Hepatocyte (in vitro differentiated cells): ENCODE measurements around the gene ACBD7. TPM values are rescaled to one million over a fixed set of nuclear protein-coding genes. Genes with fewer than 3 reads are reported as not detected.

Source experiments
- DNase-seq: peaks from one replicate; pipeline ENCODE4 v3.0.0-alpha.2; 2016; ENCODE audit warnings: low spot score
- H2AFZ ChIP-seq: fragments of 200-600 bp; sonication (generic); 2 replicates; pipeline ENCODE4 v1.6.0; 2016; ENCODE audit warnings: antibody characterized with exemption, mild to moderate bottlenecking
- H3K27ac ChIP-seq: fragments of 200-600 bp; sonication (generic); 2 replicates; pipeline ENCODE4 v1.5.1; 2016; ENCODE audit warnings: mild to moderate bottlenecking
- H3K27me3 ChIP-seq: fragments of 200-600 bp; sonication (generic); 2 replicates; pipeline ENCODE4 v1.6.1; 2016
- H3K36me3 ChIP-seq: fragments of 200-600 bp; sonication (generic); replicated peaks from 2 replicates; pipeline ENCODE4 v1.5.1; 2016; ENCODE audit warnings: low read depth; ENCODE audit not compliant: insufficient read depth
- H3K4me1 ChIP-seq: fragments of 200-600 bp; sonication (generic); 2 replicates; pipeline ENCODE4 v1.5.1; 2016; ENCODE audit warnings: mild to moderate bottlenecking, moderate library complexity; ENCODE audit not compliant: insufficient read depth
- H3K4me2 ChIP-seq: fragments of 200-600 bp; sonication (generic); 2 replicates; pipeline ENCODE4 v1.6.0; 2016
- H3K4me3 ChIP-seq: fragments of 200-600 bp; sonication (generic); 2 replicates; pipeline ENCODE4 v1.5.1; 2016; ENCODE audit warnings: mild to moderate bottlenecking
- H3K79me2 ChIP-seq: fragments of 200-600 bp; sonication (generic); 2 replicates; pipeline ENCODE4 v1.6.0; 2017; ENCODE audit warnings: mild to moderate bottlenecking
- H3K9me2 ChIP-seq: fragments of 200-600 bp; sonication (generic); replicated peaks from 2 replicates; pipeline ENCODE4 v1.6.0; 2017; ENCODE audit warnings: mild to moderate bottlenecking; ENCODE audit not compliant: insufficient read depth
- H3K9me3 ChIP-seq: fragments of 200-600 bp; sonication (generic); 2 replicates; pipeline ENCODE4 v1.5.1; 2016; ENCODE audit warnings: low read depth, mild to moderate bottlenecking
- H4K20me1 ChIP-seq: fragments of 200-600 bp; sonication (generic); 2 replicates; pipeline ENCODE4 v1.6.0; 2016; ENCODE audit warnings: mild to moderate bottlenecking; ENCODE audit not compliant: insufficient read depth, poor library complexity, severe bottlenecking
- CTCF ChIP-seq: fragments of 200-600 bp; sonication (generic); IDR thresholded peaks from 2 replicates; pipeline ENCODE4 v1.5.1; 2016; ENCODE audit warnings: antibody characterized with exemption, mild to moderate bottlenecking; ENCODE audit not compliant: poor library complexity
- EZH2 ChIP-seq: fragments of 200-600 bp; sonication (generic); IDR thresholded peaks from 2 replicates; pipeline ENCODE4 v1.6.1; 2016; ENCODE audit warnings: antibody characterized with exemption, mild to moderate bottlenecking, borderline replicate concordance
- EZH2phosphoT487 ChIP-seq: fragments of 200-600 bp; sonication (generic); IDR thresholded peaks from one replicate; pipeline ENCODE4 v1.6.1; 2018; ENCODE audit warnings: antibody characterized with exemption, mild to moderate bottlenecking, low read depth, moderate library complexity; ENCODE audit not compliant: unreplicated experiment, severe bottlenecking
- WGBS: methylation state at CpG from one replicate; pipeline ENCODE4 v1.1.6; 2016; ENCODE audit warnings: low lambda C conversion rate; ENCODE audit errors: missing lambda C conversion rate; 5-methylcytosine and 5-hydroxymethylcytosine counted together
- polyA plus RNA-seq: library from polyadenylated mRNA; unstranded; fragments of >200 nt; fragmentation: Nextera tagmentation; extraction: Ambion mirVana; gene quantifications from 2 replicates; pipeline ENCODE4 v1.2.1, GENCODE V29; 2016
- total RNA-seq: library from RNA; depleted of rRNA; stranded (reverse); fragments of >200 nt; gene quantifications from 2 replicates; pipeline ENCODE4 v1.2.3, GENCODE V29; 2014

ACBD7 gene
- total and polyA plus RNA-seq, 2 experiments from 2014 or later = 0.36 to 1.9 TPM

GRCh38 chr10:15075421-15075820 lies 13.2 kb downstream of the ACBD7 start:
- DNase-seq = no peak
- TF ChIP-seq CTCF (no peak), EZH2 (no peak), EZH2phosphoT487 (no peak)
- Histone ChIP-seq H3K9me3 (no peaks in the 10 kb centered on the region), H3K4me1 (no peaks in the 10 kb centered on the region), H3K9me2 (no peaks in the 10 kb centered on the region), H3K79me2 (no peaks in the 10 kb centered on the region), H3K27me3 (no peaks in the 10 kb centered on the region), H3K27ac (no peak overlapping the region), H3K36me3 (no peaks in the 10 kb centered on the region), H2AFZ (no peak overlapping the region), H3K4me2 (no peak overlapping the region), H3K4me3 (no peak overlapping the region), H4K20me1 (no peaks in the 10 kb centered on the region)
- 97% methylated on average over 3 of the region's 3 CpGs for WGBS

- no peaks in the 10 kb centered on the region for H3K36me3 ChIP-seq
- no peaks in the 10 kb centered on the region for H3K79me2 ChIP-seq
- H4K20me1 ChIP-seq = no peaks in the 10 kb centered on the region
- H3K9me2 ChIP-seq = no peaks in the 10 kb centered on the region
- H2AFZ ChIP-seq = no peak overlapping the region
- no peak overlapping the region for H3K4me2 ChIP-seq
- H3K9me3 ChIP-seq = no peaks in the 10 kb centered on the region
- H3K27me3 ChIP-seq = no peaks in the 10 kb centered on the region
- no peaks in the 10 kb centered on the region for H3K4me1 ChIP-seq
- no peak for TF ChIP-seq EZH2
- TF ChIP-seq CTCF = no peak
- no peak for TF ChIP-seq EZH2phosphoT487
- no peak overlapping the region for H3K27ac ChIP-seq
- H3K4me3 ChIP-seq = no peak overlapping the region
- WGBS = 92% methylated on average over 5 of the region's 5 CpGs
- no peak for DNase-seq
These were observed 16.2 kb downstream of the ACBD7 start for GRCh38 chr10:15072358-15072757.

- Histone ChIP-seq H2AFZ (no peak overlapping the region), H3K4me2 (no peak overlapping the region), H3K36me3 (no peaks in the 10 kb centered on the region), H4K20me1 (no peaks in the 10 kb centered on the region), H3K4me1 (no peaks in the 10 kb centered on the region), H3K27me3 (no peaks in the 10 kb centered on the region), H3K4me3 (no peak overlapping the region), H3K79me2 (no peaks in the 10 kb centered on the region), H3K9me3 (no peaks in the 10 kb centered on the region), H3K9me2 (no peaks in the 10 kb centered on the region), H3K27ac (no peak overlapping the region)
- TF ChIP-seq CTCF = no peak
- no peak for TF ChIP-seq EZH2
- TF ChIP-seq EZH2phosphoT487 = no peak
- no peak for DNase-seq
- 70% methylated on average over 4 of the region's 4 CpGs for WGBS
These were observed 19.3 kb downstream of the ACBD7 start for GRCh38 chr10:15069230-15069629.

- no peak overlapping the region for H3K27ac ChIP-seq
- no peak overlapping the region for H2AFZ ChIP-seq
- H3K4me3 ChIP-seq = no peak overlapping the region
These were observed 19.8 kb downstream of the ACBD7 start for GRCh38 chr10:15068802-15069201.

More at GRCh38 chr10:15068802-15069201, 19.8 kb downstream of the ACBD7 start:
- Histone ChIP-seq H3K9me2 (no peaks in the 10 kb centered on the region), H3K9me3 (no peaks in the 10 kb centered on the region), H3K36me3 (no peaks in the 10 kb centered on the region), H3K79me2 (no peaks in the 10 kb centered on the region), H3K27me3 (no peaks in the 10 kb centered on the region), H3K4me2 (no peak overlapping the region), H3K4me1 (no peaks in the 10 kb centered on the region), H4K20me1 (no peaks in the 10 kb centered on the region)
- 75% methylated on average over 3 of the region's 3 CpGs for WGBS
- peak; percentile 63 for DNase-seq
- no peak for TF ChIP-seq EZH2
- no peak for TF ChIP-seq CTCF
- TF ChIP-seq EZH2phosphoT487 = no peak
